Cardiac muscle cell (in vitro differentiated cells and primary cell): Measurements from ENCODE around the gene NLRC5. TPM values are rescaled to one million over a fixed set of nuclear protein-coding genes. Genes with fewer than 3 reads are reported as not detected.

Experiments used
- DNase-seq, 2 donors: peaks; one replicate each; pipeline versions ENCODE4 v3.0.0 to v3.0.0-alpha.2; 2010 to 2017; ENCODE audit warnings: low read depth in 1 of 2, low spot score in 1 of 2
- H3K27ac ChIP-seq: fragments of 200-600 bp; sonication (generic); 2 replicates; pipeline ENCODE4 v1.5.1; 2016
- H3K27me3 ChIP-seq: fragments of 200-600 bp; sonication (generic); 2 replicates; pipeline ENCODE4 v1.6.0; 2016; ENCODE audit warnings: control low read depth
- H3K36me3 ChIP-seq: fragments of 200-600 bp; sonication (generic); 2 replicates; pipeline ENCODE4 v1.5.1; 2016; ENCODE audit warnings: control low read depth
- H3K4me1 ChIP-seq: fragments of 200-600 bp; sonication (generic); 2 replicates; pipeline ENCODE4 v1.8.1; 2017; ENCODE audit warnings: low read depth, mild to moderate bottlenecking, mixed run types
- H3K4me3 ChIP-seq: fragments of 200-600 bp; sonication (generic); 2 replicates; pipeline ENCODE4 v1.5.1; 2016; ENCODE audit warnings: mild to moderate bottlenecking
- H3K9me3 ChIP-seq: fragments of 200-600 bp; sonication (generic); 2 replicates; pipeline ENCODE4 v1.5.1; 2017; ENCODE audit warnings: low read depth, mild to moderate bottlenecking, control low read depth
- CTCF ChIP-seq: IDR thresholded peaks from 2 replicates; pipeline ENCODE4 v1.5.1; 2012; ENCODE audit warnings: low read depth, mild to moderate bottlenecking, low read length
- polyA plus RNA-seq: library from polyadenylated mRNA; unstranded; fragments of >200 nt; fragmentation: Nextera tagmentation; extraction: Ambion mirVana; gene quantifications from 2 replicates; pipeline ENCODE4 v1.2.1, GENCODE V29; 2016
- total RNA-seq: library from RNA; depleted of rRNA; stranded (reverse); fragments of >200 nt; gene quantifications from 2 replicates; pipeline ENCODE4 v1.2.3, GENCODE V29; 2016

NLRC5 gene
- total and polyA plus RNA-seq, 2 experiments from 2014 or later: not detected

GRCh38 chr16:56993204-56993603 lies 3.8 kb downstream of the NLRC5 start:
- DNase-seq: no peak
- H3K27ac ChIP-seq: no peak overlapping the region

GRCh38 chr16:56994311-56994710 lies 5.0 kb downstream of the NLRC5 start:
- H3K27me3 ChIP-seq: peaks cover 49% of the 10 kb centered on the region
- H3K36me3 ChIP-seq: no peaks in the 10 kb centered on the region
- no peaks in the 10 kb centered on the region for H3K4me1 ChIP-seq
- H3K9me3 ChIP-seq: no peaks in the 10 kb centered on the region
- no peak overlapping the region for H3K27ac ChIP-seq
- no peak for TF ChIP-seq CTCF
- no peak overlapping the region for H3K4me3 ChIP-seq
- no peak for DNase-seq

More at GRCh38 chr16:56993204-56993603, 3.8 kb downstream of the NLRC5 start:
- no peaks in the 10 kb centered on the region for H3K36me3 ChIP-seq
- H3K27me3 ChIP-seq: peaks cover 60% of the 10 kb centered on the region
- no peaks in the 10 kb centered on the region for H3K4me1 ChIP-seq
- no peaks in the 10 kb centered on the region for H3K9me3 ChIP-seq
- H3K4me3 ChIP-seq: no peak overlapping the region
- no peak for TF ChIP-seq CTCF

GRCh38 chr16:56995136-56995805 lies 5.9 kb downstream of the NLRC5 start:
- no peak overlapping the region for H3K27ac ChIP-seq
- DNase-seq: no peak

GRCh38 chr16:56997264-56997663 lies 7.9 kb downstream of the NLRC5 start:
- H3K4me3 ChIP-seq: no peak overlapping the region
- no peak overlapping the region for H3K27ac ChIP-seq

More at GRCh38 chr16:56995136-56995805, 5.9 kb downstream of the NLRC5 start:
- H3K4me3 ChIP-seq: no peak overlapping the region
- TF ChIP-seq CTCF: no peak
- no peaks in the 10 kb centered on the region for H3K36me3 ChIP-seq
- H3K27me3 ChIP-seq: peaks cover 39% of the 10 kb centered on the region
- no peaks in the 10 kb centered on the region for H3K9me3 ChIP-seq
- H3K4me1 ChIP-seq: no peaks in the 10 kb centered on the region

GRCh38 chr16:56997931-56998330 lies 8.6 kb downstream of the NLRC5 start:
- DNase-seq: no peak
- Histone ChIP-seq H3K4me1 (no peaks in the 10 kb centered on the region), H3K27me3 (peaks cover 25% of the 10 kb centered on the region), H3K4me3 (no peak overlapping the region), H3K36me3 (no peaks in the 10 kb centered on the region), H3K9me3 (no peaks in the 10 kb centered on the region), H3K27ac (no peak overlapping the region)
- TF ChIP-seq CTCF: no peak

More at GRCh38 chr16:56997264-56997663, 7.9 kb downstream of the NLRC5 start:
- no peak for DNase-seq
- Histone ChIP-seq H3K27me3 (peaks cover 25% of the 10 kb centered on the region), H3K4me1 (no peaks in the 10 kb centered on the region), H3K9me3 (no peaks in the 10 kb centered on the region), H3K36me3 (no peaks in the 10 kb centered on the region)
- no peak for TF ChIP-seq CTCF
